Activated T-helper 2 cell treated with anti-CD3 and anti-CD28 coated beads, Interferon-gamma antibody, Interleukin-2, Interleukin-4, amounts not matched to agents 10 μg/mL and 5 μg/mL and 100 μg/mL, durations not matched to agents 14 hours and 24 hours and 36 hours (primary cell): ENCODE data around the gene NUP188. TPM values are rescaled to one million over a fixed set of nuclear protein-coding genes. Genes with fewer than 3 reads are reported as not detected.
A peak's percentile ranks its signal among the peaks of the same experiment; 100 is the strongest.
"Not testable (repeated sequence)": the region's sequence is repeated elsewhere in the genome, so short reads cannot be mapped to it uniquely, and the experiment has no call there.

ENCODE experiments used
- DNase-seq: peaks from one replicate; pipeline ENCODE4 v3.0.0; 2021; ENCODE audit warnings: low spot score
- H3K27ac Mint-ChIP-seq: one replicate; pipeline ENCODE4 v1.8.0; 2021; ENCODE audit warnings: mixed read lengths
- H3K27me3 Mint-ChIP-seq: one replicate; pipeline ENCODE4 v1.8.0; 2021; ENCODE audit warnings: low read depth, mixed read lengths
- H3K36me3 Mint-ChIP-seq: one replicate; pipeline ENCODE4 v1.8.0; 2021; ENCODE audit warnings: low read depth, mixed read lengths
- H3K4me1 Mint-ChIP-seq: one replicate; pipeline ENCODE4 v1.8.0; 2021; ENCODE audit warnings: low read depth, mixed read lengths
- H3K4me3 Mint-ChIP-seq: one replicate; pipeline ENCODE4 v1.8.0; 2021; ENCODE audit warnings: low read depth, mild to moderate bottlenecking, moderate library complexity, mixed read lengths
- H3K9me3 Mint-ChIP-seq: one replicate; pipeline ENCODE4 v1.8.0; 2021; ENCODE audit warnings: mixed read lengths
- intact Hi-C: fragments of 100-400 bp; cut with micrococcal nuclease; formaldehyde crosslinking; loops from one replicate; pipeline ENCODE4 v1.15.1; 2023
- total RNA-seq: library from RNA; stranded (reverse); gene quantifications from 2 replicates; pipeline ENCODE4 v1.2.3, GENCODE V29; 2022

The NUP188 gene
- total RNA-seq, 1 donor from 2014 or later, result 175 TPM

GRCh38 chr9:129033216-129033615 lies 85.7 kb downstream of the NUP188 start:
- Mint-ChIP-seq H3K27ac (no peak overlapping the region), H3K27me3 (no peaks in the 10 kb centered on the region)
- intact Hi-C loops, result no loop called here

GRCh38 chr9:129035838-129036237 lies 88.3 kb downstream of the NUP188 start:
- not testable (repeated sequence) for H3K36me3 Mint-ChIP-seq, DNase-seq, H3K9me3 Mint-ChIP-seq, H3K27me3 Mint-ChIP-seq
- intact Hi-C loops, result loop anchor here (1.0 to 2.0 kb wide), 4 partner anchors 8 to 155 kb away; partner anchors contain the start of genes DOLK, DOLPP1, KYAT1 and NUP188
- Mint-ChIP-seq H3K4me3 (peak overlapping the region; percentile 94), H3K27ac (peak overlapping the region; percentile 54), H3K4me1 (peaks cover 22% of the 10 kb centered on the region)

More at GRCh38 chr9:129033216-129033615, 85.7 kb downstream of the NUP188 start:
- H3K4me3 Mint-ChIP-seq, result no peak overlapping the region
- no peaks in the 10 kb centered on the region for H3K9me3 Mint-ChIP-seq
- DNase-seq, result no peak
- H3K36me3 Mint-ChIP-seq, result no peaks in the 10 kb centered on the region
- H3K4me1 Mint-ChIP-seq, result peaks cover 18% of the 10 kb centered on the region

DNA sequence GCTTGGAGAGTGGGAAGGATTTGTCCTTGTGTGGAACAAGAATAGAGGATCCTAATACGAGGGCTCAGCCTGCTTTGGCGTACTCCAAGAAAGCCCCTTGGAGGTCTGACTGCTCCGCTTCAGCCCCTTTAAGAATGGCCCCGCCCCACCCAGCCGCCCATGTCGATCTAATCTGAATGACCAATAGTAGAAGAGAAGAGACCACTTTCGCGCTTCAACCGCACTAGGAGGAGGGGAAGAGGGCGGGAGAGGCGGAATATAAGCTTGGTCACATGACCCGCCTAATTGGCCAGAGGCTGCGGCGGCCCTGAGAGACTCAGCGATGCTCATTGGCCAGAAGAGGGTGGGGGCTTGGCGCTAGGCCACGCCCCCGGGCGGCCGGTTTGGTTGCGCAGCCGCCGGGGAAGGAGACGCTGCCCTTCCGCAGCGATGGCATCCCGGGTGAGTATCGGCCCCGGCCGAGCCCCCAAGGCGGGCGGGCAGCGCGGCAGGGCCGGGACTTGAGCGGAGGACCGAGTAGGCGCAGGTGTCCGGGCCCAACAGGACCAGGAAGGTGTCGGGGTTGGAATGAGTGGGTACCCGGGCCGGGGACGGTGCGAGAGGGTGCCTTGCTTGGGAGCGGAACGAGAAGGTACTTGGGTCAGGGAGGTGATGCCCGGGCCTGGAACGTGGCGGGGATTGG lies 88.9 kb downstream of the NUP188 start, which contains the start of gene MIGA2:
Gene MIGA2, plus strand, starts transcription at position 386 of the 682 bp plus-strand sequence. CDS start 3,969 bp downstream, outside the sequence.
- DNase-seq, result peak; percentile 94
- intact Hi-C loops, result loop anchor here (1.0 to 2.0 kb wide), 4 partner anchors 8 to 155 kb away; partner anchors contain the start of genes DOLK, DOLPP1, KYAT1 and NUP188
- H3K36me3 Mint-ChIP-seq, result peaks cover 8% of the 10 kb centered on the region
- H3K9me3 Mint-ChIP-seq, result no peaks in the 10 kb centered on the region
- peak within 1 kb of the TSS; percentile 54 for H3K27ac Mint-ChIP-seq
- no peaks in the 10 kb centered on the region for H3K27me3 Mint-ChIP-seq
- H3K4me3 Mint-ChIP-seq, result peak within 1 kb of the TSS; percentile 94
- peaks cover 22% of the 10 kb centered on the region for H3K4me1 Mint-ChIP-seq

GRCh38 chr9:129036923-129037766 lies 89.6 kb downstream of the NUP188 start:
- Mint-ChIP-seq H3K4me3 (peak overlapping the region; percentile 94), H3K27ac (peak overlapping the region; percentile 54), H3K27me3 (no peaks in the 10 kb centered on the region), H3K4me1 (peaks cover 22% of the 10 kb centered on the region), H3K9me3 (no peaks in the 10 kb centered on the region), H3K36me3 (peaks cover 14% of the 10 kb centered on the region)
- no peak for DNase-seq
- intact Hi-C loops, result loop anchor here (1.0 to 2.0 kb wide), 4 partner anchors 9 to 156 kb away; partner anchors contain the start of genes DOLK, DOLPP1, KYAT1 and NUP188

- DNase-seq, result no peak
- no peak overlapping the region for H3K27ac Mint-ChIP-seq
- no peaks in the 10 kb centered on the region for H3K9me3 Mint-ChIP-seq
- peaks cover 22% of the 10 kb centered on the region for H3K4me1 Mint-ChIP-seq
- intact Hi-C loops, result loop anchor here (2.0 kb wide), 2 partner anchors 43 to 91 kb away; partner anchors contain the start of genes DOLK, DOLPP1 and NUP188
- H3K27me3 Mint-ChIP-seq, result no peaks in the 10 kb centered on the region
- H3K4me3 Mint-ChIP-seq, result peak overlapping the region; percentile 94
- H3K36me3 Mint-ChIP-seq, result peaks cover 20% of the 10 kb centered on the region
Observed at GRCh38 chr9:129037767-129038098, 90.2 kb downstream of the NUP188 start.

- intact Hi-C loops, result no loop called here
- DNase-seq, result no peak
- no peaks in the 10 kb centered on the region for H3K27me3 Mint-ChIP-seq
- H3K36me3 Mint-ChIP-seq, result peaks cover 21% of the 10 kb centered on the region
- H3K27ac Mint-ChIP-seq, result no peak overlapping the region
- peak overlapping the region; percentile 94 for H3K4me3 Mint-ChIP-seq
- H3K4me1 Mint-ChIP-seq, result peaks cover 22% of the 10 kb centered on the region
- no peaks in the 10 kb centered on the region for H3K9me3 Mint-ChIP-seq
Observed at GRCh38 chr9:129038109-129038852, 90.8 kb downstream of the NUP188 start.

DNA sequence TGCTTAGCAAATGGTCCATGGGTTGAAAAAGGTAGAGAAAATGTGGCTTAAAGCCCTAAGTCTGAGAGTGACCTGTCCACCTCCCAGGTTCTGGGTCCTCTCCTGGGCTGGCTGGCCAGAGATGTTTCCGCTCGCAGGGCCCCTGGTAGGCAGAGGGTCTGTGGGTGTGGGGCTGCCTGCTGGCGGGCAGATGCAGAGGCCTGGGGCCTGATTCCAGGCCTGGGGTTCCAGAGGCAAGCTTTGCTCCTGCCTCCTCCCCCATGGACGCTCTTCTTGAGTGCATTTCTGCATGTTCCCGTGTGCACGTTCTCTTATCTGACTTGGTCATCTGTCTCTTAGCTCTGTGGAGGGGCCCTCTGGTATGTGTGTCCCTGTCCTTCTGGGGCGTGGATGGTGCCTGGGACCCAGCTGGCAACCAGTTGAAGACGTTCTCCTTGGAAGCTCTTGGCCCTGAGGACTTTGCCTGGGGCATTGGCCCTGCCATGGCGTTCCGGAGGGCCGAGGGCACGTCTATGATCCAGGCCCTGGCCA lies 92.7 kb downstream of the NUP188 start:
- intact Hi-C loops, result no loop called here
- Mint-ChIP-seq H3K4me3 (peak overlapping the region; percentile 47), H3K9me3 (no peaks in the 10 kb centered on the region), H3K4me1 (peaks cover 22% of the 10 kb centered on the region), H3K27me3 (no peaks in the 10 kb centered on the region), H3K36me3 (peaks cover 25% of the 10 kb centered on the region), H3K27ac (no peak overlapping the region)
- DNase-seq, result no peak

- Mint-ChIP-seq H3K36me3 (peaks cover 25% of the 10 kb centered on the region), H3K27me3 (no peaks in the 10 kb centered on the region), H3K9me3 (no peaks in the 10 kb centered on the region), H3K4me1 (peaks cover 14% of the 10 kb centered on the region), H3K4me3 (no peak overlapping the region), H3K27ac (no peak overlapping the region)
- intact Hi-C loops, result no loop called here
- no peak for DNase-seq
Observed at GRCh38 chr9:129042016-129042415, 94.5 kb downstream of the NUP188 start.

DNA sequence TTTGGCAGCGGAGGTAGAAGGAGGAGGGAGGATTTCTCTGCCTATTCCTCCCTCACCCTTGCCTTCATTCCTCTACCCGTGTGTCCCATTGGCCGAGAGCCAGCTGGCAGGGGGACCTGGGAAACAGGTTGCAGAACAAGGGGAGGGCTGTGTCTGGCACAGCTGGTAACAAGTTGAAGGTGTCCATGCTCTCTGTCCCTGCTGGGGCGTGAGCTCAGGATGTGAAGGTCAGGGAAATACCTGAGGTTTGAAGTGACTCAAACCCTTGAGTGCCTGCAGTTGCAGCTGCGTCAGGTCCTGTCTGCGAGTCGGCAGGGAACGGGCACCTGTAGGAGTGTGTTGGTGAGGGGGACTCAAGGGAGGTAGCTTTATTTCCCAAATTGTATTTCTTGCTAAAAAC lies 105.1 kb downstream of the NUP188 start:
- no peak for DNase-seq
- Mint-ChIP-seq H3K9me3 (no peaks in the 10 kb centered on the region), H3K4me1 (no peaks in the 10 kb centered on the region), H3K4me3 (no peak overlapping the region), H3K27ac (no peak overlapping the region), H3K36me3 (peaks cover 13% of the 10 kb centered on the region), H3K27me3 (no peaks in the 10 kb centered on the region)
- intact Hi-C loops, result no loop called here

DNA sequence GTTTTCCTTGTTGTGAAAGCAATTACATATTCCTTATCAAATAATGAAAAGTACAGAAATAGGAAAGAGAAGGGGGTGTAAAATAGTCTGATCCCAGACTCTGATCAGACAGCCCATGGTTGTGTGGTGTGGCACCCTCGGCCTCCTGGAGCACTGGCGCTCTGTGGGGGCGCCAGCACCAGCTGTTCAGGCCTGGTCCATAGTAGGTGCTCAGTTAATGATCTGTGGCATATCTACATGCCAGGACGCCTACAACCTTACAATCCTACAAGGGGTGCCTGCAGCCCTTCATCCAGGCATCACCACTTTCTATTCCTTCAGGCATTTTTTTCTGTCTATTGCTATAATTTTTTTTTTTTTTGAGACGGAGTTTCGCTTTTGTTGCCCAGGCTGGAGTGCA lies 105.5 kb downstream of the NUP188 start:
- peaks cover 13% of the 10 kb centered on the region for H3K36me3 Mint-ChIP-seq
- no peaks in the 10 kb centered on the region for H3K9me3 Mint-ChIP-seq
- H3K4me3 Mint-ChIP-seq, result no peak overlapping the region
- no peak overlapping the region for H3K27ac Mint-ChIP-seq
- intact Hi-C loops, result no loop called here
- H3K4me1 Mint-ChIP-seq, result no peaks in the 10 kb centered on the region
- no peaks in the 10 kb centered on the region for H3K27me3 Mint-ChIP-seq
- DNase-seq, result no peak

DNA sequence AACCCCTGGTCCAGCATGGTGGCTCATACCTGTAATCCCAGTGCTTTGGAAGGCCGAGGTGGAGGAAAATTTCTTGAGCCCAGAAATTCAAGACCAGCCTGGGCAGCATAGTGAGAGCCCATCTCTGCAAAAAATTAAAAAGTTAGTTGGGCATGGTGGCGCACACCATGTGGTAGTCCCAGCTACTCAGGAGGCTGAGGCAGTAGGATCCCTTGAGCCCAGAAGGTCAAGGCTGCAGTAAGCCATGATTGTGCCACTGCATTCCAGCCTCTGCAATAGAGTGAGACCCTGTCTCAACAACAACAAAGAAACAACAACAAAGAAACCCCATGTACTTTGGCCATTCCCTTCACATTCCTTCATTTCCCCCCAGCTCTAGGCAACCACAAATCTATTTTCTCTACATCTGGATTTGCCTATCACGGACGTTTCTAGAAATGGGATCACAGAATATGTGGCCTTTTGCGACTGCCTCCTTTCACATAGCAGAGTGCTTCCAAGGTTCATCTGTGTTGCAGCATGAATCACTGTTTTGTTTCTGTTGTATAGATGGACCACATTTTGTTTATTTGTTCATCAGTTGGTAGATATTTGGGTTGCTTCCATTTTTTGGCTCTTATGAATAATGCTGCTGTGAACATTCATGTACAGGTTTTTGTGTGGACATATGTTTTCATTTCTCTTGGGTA lies 106.8 kb downstream of the NUP188 start:
- H3K27me3 Mint-ChIP-seq, result no peaks in the 10 kb centered on the region
- H3K4me1 Mint-ChIP-seq, result no peaks in the 10 kb centered on the region
- H3K27ac Mint-ChIP-seq, result no peak overlapping the region
- H3K36me3 Mint-ChIP-seq, result peaks cover 5% of the 10 kb centered on the region
- DNase-seq, result no peak
- intact Hi-C loops, result no loop called here
- no peak overlapping the region for H3K4me3 Mint-ChIP-seq
- no peaks in the 10 kb centered on the region for H3K9me3 Mint-ChIP-seq
